ENCODE data around the gene IMMP2L. TPM values are rescaled to one million over a fixed set of nuclear protein-coding genes. Genes with fewer than 3 reads are reported as not detected.

IMMP2L gene
- total RNA-seq, 2 experiments from 2014 or later = 8.9 to 18.7 TPM

GRCh38 chr7:110885474-110885873 lies 676.8 kb downstream of the IMMP2L start:
- Histone ChIP-seq H3K4me3 (ENCODE audit: low read length) (no peak overlapping the region), H3K9me3 (ENCODE audit: control insufficient read depth in 1 of 2, insufficient read depth in 1 of 2, low read length in 2 of 2) (no peaks in the 10 kb centered on the region), H3K4me1 (ENCODE audit: insufficient read depth, low read length) (no peaks in the 10 kb centered on the region), H3K36me3 (ENCODE audit: insufficient read depth, low read length) (no peaks in the 10 kb centered on the region), H3K27me3 (ENCODE audit: control insufficient read depth in 1 of 2, insufficient read depth in 2 of 2, low read length in 2 of 2) (no peaks in the 10 kb centered on the region), H3K27ac (ENCODE audit: low read depth in 1 of 2, low read length in 2 of 2) (no peak overlapping the region)
- TF ChIP-seq, protein P1, sequence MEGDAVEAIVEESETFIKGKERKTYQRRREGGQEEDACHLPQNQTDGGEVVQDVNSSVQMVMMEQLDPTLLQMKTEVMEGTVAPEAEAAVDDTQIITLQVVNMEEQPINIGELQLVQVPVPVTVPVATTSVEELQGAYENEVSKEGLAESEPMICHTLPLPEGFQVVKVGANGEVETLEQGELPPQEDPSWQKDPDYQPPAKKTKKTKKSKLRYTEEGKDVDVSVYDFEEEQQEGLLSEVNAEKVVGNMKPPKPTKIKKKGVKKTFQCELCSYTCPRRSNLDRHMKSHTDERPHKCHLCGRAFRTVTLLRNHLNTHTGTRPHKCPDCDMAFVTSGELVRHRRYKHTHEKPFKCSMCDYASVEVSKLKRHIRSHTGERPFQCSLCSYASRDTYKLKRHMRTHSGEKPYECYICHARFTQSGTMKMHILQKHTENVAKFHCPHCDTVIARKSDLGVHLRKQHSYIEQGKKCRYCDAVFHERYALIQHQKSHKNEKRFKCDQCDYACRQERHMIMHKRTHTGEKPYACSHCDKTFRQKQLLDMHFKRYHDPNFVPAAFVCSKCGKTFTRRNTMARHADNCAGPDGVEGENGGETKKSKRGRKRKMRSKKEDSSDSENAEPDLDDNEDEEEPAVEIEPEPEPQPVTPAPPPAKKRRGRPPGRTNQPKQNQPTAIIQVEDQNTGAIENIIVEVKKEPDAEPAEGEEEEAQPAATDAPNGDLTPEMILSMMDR (IDR thresholded peaks at IDR 0.05) = no peak
- Mint-ChIP-seq H3K4me3 (no peak overlapping the region), H3K27ac (no peak overlapping the region), H3K4me1 (ENCODE audit: low read depth) (no peaks in the 10 kb centered on the region), H3K27me3 (no peaks in the 10 kb centered on the region), H3K36me3 (ENCODE audit: low read depth) (no peaks in the 10 kb centered on the region), H3K9me3 (no peaks in the 10 kb centered on the region)
- no peak for DNase-seq
- ChIA-PET POLR2A (no interaction called here), CTCF (no interaction called here)
- intact Hi-C loops (cut with DNase I, micrococcal nuclease) = no loop called here
- no peak for ATAC-seq (ENCODE audit: poor library complexity)

- Mint-ChIP-seq H3K27ac (no peak overlapping the region), H3K4me1 (ENCODE audit: low read depth) (no peaks in the 10 kb centered on the region)
- POLR2A ChIA-PET = no interaction called here
Measured at GRCh38 chr7:110881721-110882120, 680.6 kb downstream of the IMMP2L start.

DNA sequence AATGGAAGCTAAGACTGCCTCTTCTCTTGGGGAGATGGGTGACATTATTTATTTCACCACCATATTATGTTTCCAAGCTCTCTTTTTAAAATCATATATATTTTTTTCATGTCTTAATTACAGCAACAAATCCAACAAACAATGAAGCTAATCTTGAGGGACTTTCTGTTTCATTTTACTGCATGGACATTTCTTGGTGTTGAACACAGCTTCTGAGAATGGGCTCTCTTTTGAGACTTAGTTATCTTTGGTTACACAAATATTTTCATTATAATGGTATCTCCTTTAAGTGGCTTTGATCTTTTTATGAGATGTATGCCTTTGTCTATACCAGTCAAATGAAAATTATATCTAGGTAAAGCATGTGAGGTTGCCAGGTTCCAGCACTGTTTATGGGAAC lies 681.3 kb downstream of the IMMP2L start:
- CTCF ChIA-PET = no interaction called here
- no peak overlapping the region for H3K4me3 Mint-ChIP-seq

More at GRCh38 chr7:110881721-110882120, 680.6 kb downstream of the IMMP2L start:
- TF ChIP-seq, protein P1 (IDR thresholded peaks at IDR 0.05) = no peak
- Histone ChIP-seq H3K9me3 (ENCODE audit: control insufficient read depth in 1 of 2, insufficient read depth in 1 of 2, low read length in 2 of 2) (no peaks in the 10 kb centered on the region), H3K4me1 (ENCODE audit: insufficient read depth, low read length) (no peaks in the 10 kb centered on the region), H3K36me3 (ENCODE audit: insufficient read depth, low read length) (no peaks in the 10 kb centered on the region), H3K27ac (ENCODE audit: low read depth in 1 of 2, low read length in 2 of 2) (no peak overlapping the region), H3K4me3 (ENCODE audit: low read length) (no peak overlapping the region), H3K27me3 (ENCODE audit: control insufficient read depth in 1 of 2, insufficient read depth in 2 of 2, low read length in 2 of 2) (no peaks in the 10 kb centered on the region)
- intact Hi-C loops (cut with DNase I, micrococcal nuclease) = no loop called here
- ATAC-seq (ENCODE audit: poor library complexity) = no peak
- Mint-ChIP-seq H3K27me3 (no peaks in the 10 kb centered on the region), H3K4me3 (no peak overlapping the region), H3K36me3 (ENCODE audit: low read depth) (no peaks in the 10 kb centered on the region), H3K9me3 (no peaks in the 10 kb centered on the region)
- no peak for DNase-seq
- CTCF ChIA-PET = interaction anchor here (0.6 kb wide), 1 partner anchor 36 kb away, joined by 3 read pairs; no protein-coding TSS in a partner anchor

More for the DNA sequence above, 681.3 kb downstream of the IMMP2L start:
- Mint-ChIP-seq H3K36me3 (ENCODE audit: low read depth) (no peaks in the 10 kb centered on the region), H3K27ac (no peak overlapping the region), H3K9me3 (no peaks in the 10 kb centered on the region), H3K27me3 (no peaks in the 10 kb centered on the region), H3K4me1 (ENCODE audit: low read depth) (no peaks in the 10 kb centered on the region)
- H3K27ac ChIP-seq (ENCODE audit: low read depth in 1 of 2, low read length in 2 of 2) = no peak overlapping the region
- no peaks in the 10 kb centered on the region for H3K9me3 ChIP-seq (ENCODE audit: control insufficient read depth in 1 of 2, insufficient read depth in 1 of 2, low read length in 2 of 2)
- no peaks in the 10 kb centered on the region for H3K4me1 ChIP-seq (ENCODE audit: insufficient read depth, low read length)
- intact Hi-C loops (cut with DNase I, micrococcal nuclease) = no loop called here
- TF ChIP-seq, protein P1 (IDR thresholded peaks at IDR 0.05) = no peak
- no peaks in the 10 kb centered on the region for H3K27me3 ChIP-seq (ENCODE audit: control insufficient read depth in 1 of 2, insufficient read depth in 2 of 2, low read length in 2 of 2)
- H3K4me3 ChIP-seq (ENCODE audit: low read length) = no peak overlapping the region
- POLR2A ChIA-PET = interaction anchor here (0.5 kb wide), 1 partner anchor 209 kb away, joined by 3 read pairs; no protein-coding TSS in a partner anchor
- ATAC-seq (ENCODE audit: poor library complexity) (no peak), DNase-seq (no peak)
- no peaks in the 10 kb centered on the region for H3K36me3 ChIP-seq (ENCODE audit: insufficient read depth, low read length)
